HCT116 (cell line): ENCODE measurements around the gene PARM1. TPM values are rescaled to one million over a fixed set of nuclear protein-coding genes. Genes with fewer than 3 reads are reported as not detected.

Experiments used
- ATAC-seq: fragments of 200-7000 bp; cut with Tn5 transposase; 2 replicates; pipeline ENCODE4 v1.9.1; 2020; ENCODE audit warnings: mild to moderate bottlenecking, moderate library complexity
- BruUV-seq: library from RNA; stranded (reverse); fragments of 400-500 nt; replicated peaks from 2 replicates; lab custom pipeline; 2021; lab: Mats Ljungman, UMichigan
- CTCF ChIA-PET: fragments of 300-600 bp; sonication (Branson Sonifier 250); formaldehyde crosslinking; loops from one replicate; lab custom pipeline; 2021; ENCODE audit warnings: antibody characterized with exemption; lab: Charles Lee
- POLR2A ChIA-PET: fragments of 300-600, 350-600 bp; sonication (Branson Sonifier 250); formaldehyde crosslinking; loops from one replicate; lab custom pipeline; 2021; ENCODE audit warnings: antibody characterized with exemption; lab: Charles Lee
- RAD21 ChIA-PET, 2 experiments: fragments of 300-600 bp; sonication (Branson Sonifier 250); formaldehyde crosslinking; loops; one replicate each; lab custom pipeline; 2023; ENCODE audit warnings: low total read pairs in 2 of 2; ENCODE audit not compliant: uncharacterized antibody in 2 of 2, unreplicated experiment in 2 of 2, low non-redundant PET in 1 of 2; lab: Charles Lee
- DNase-seq: peaks from one replicate; pipeline ENCODE4 v3.0.0-alpha.2; 2010; ENCODE audit warnings: low read depth, low spot score
- H2AFZ ChIP-seq: fragments of 200-600 bp; shearing (Covaris generic), sonication (generic); 2 replicates; pipeline ENCODE4 v1.6.1; 2017; ENCODE audit warnings: low read depth, mixed run types, mixed read lengths, antibody characterized with exemption, low read length; ENCODE audit not compliant: poor library complexity, severe bottlenecking
- H3K27ac ChIP-seq: 2 replicates; pipeline ENCODE4 v1.5.1; 2012; ENCODE audit warnings: low read depth, low read length
- H3K27me3 ChIP-seq: fragments of 200-600 bp; sonication (generic); 2 replicates; pipeline ENCODE4 v1.6.1; 2016; ENCODE audit warnings: mixed run types, low read length, mixed read lengths; ENCODE audit not compliant: insufficient read depth
- H3K36me3 ChIP-seq, 2 experiments: fragments of 200-500 bp in 1 of 2; fragments of 200-600 bp in 1 of 2; sonication (Bioruptor generic) in 1 of 2; sonication (generic) in 1 of 2; 2 replicates each; pipeline versions ENCODE4 v1.5.1 to v1.6.1; 2014 to 2016; ENCODE audit warnings: low read length in 2 of 2, inconsistent platforms in 1 of 2, mixed read lengths in 1 of 2, mixed run types in 1 of 2; ENCODE audit not compliant: insufficient read depth in 2 of 2, control insufficient read depth in 1 of 2
- H3K4me1 ChIP-seq, 2 experiments: fragments of 200-600 bp in 1 of 2; sonication (generic) in 1 of 2; 2 replicates each; pipeline versions ENCODE4 v1.5.1 to v1.6.1; 2012 to 2017; ENCODE audit warnings: low read length in 2 of 2, inconsistent platforms in 1 of 2, mild to moderate bottlenecking in 1 of 2, mixed read lengths in 1 of 2, mixed run types in 1 of 2, moderate library complexity in 1 of 2; ENCODE audit not compliant: insufficient read depth in 2 of 2, control insufficient read depth in 1 of 2
- H3K4me2 ChIP-seq: fragments of 200-600 bp; sonication (generic); 2 replicates; pipeline ENCODE4 v1.6.1; 2017; ENCODE audit warnings: mixed run types, low read length, mixed read lengths
- H3K4me3 ChIP-seq, 2 experiments: fragments of 200-600 bp in 1 of 2; sonication (generic) in 1 of 2; replicated peaks in 1 of 2; 2 replicates each; pipeline ENCODE4 v1.5.1; 2011 to 2016; ENCODE audit warnings: low read length in 2 of 2, control low read depth in 1 of 2, low read depth in 1 of 2, mild to moderate bottlenecking in 1 of 2, mixed read lengths in 1 of 2, mixed run types in 1 of 2
- H3K79me2 ChIP-seq: fragments of 200-600 bp; sonication (generic); 2 replicates; pipeline ENCODE4 v1.6.1; 2017; ENCODE audit warnings: mild to moderate bottlenecking, mixed run types, low read length, moderate library complexity, mixed read lengths; ENCODE audit not compliant: insufficient read depth
- H3K9ac ChIP-seq: fragments of 200-600 bp; sonication (generic); 2 replicates; pipeline ENCODE4 v1.6.1; 2016; ENCODE audit warnings: low read length, mixed read lengths
- H3K9me2 ChIP-seq: fragments of 200-600 bp; sonication (generic), shearing (Covaris generic); 2 replicates; pipeline ENCODE4 v1.6.1; 2017; ENCODE audit warnings: mixed run types, mild to moderate bottlenecking, moderate library complexity; ENCODE audit not compliant: insufficient read depth
- H3K9me3 ChIP-seq, 2 experiments: fragments of 200-500 bp in 1 of 2; fragments of 200-600 bp in 1 of 2; sonication (Bioruptor generic) in 1 of 2; sonication (generic) in 1 of 2; 2 replicates each; pipeline ENCODE4 v1.6.1; 2014 to 2017; ENCODE audit warnings: low read length in 2 of 2, mixed read lengths in 2 of 2, inconsistent platforms in 1 of 2, low read depth in 1 of 2, mild to moderate bottlenecking in 1 of 2, mixed run types in 1 of 2, moderate library complexity in 1 of 2; ENCODE audit not compliant: control insufficient read depth in 1 of 2, insufficient read depth in 1 of 2
- H4K20me1 ChIP-seq: fragments of 200-600 bp; sonication (generic), shearing (Covaris generic); 2 replicates; pipeline ENCODE4 v1.6.1; 2017; ENCODE audit warnings: mixed run types, mild to moderate bottlenecking, moderate library complexity; ENCODE audit not compliant: insufficient read depth
- EGR1 ChIP-seq: IDR thresholded peaks from 2 replicates; pipeline ENCODE4 v1.6.1; 2012; ENCODE audit warnings: low read depth
- POLR2AphosphoS5 ChIP-seq: IDR thresholded peaks from 2 replicates; pipeline ENCODE4 v1.6.1; 2011; ENCODE audit warnings: mild to moderate bottlenecking, low read depth, low read length, moderate library complexity
- RAD21 ChIP-seq: IDR thresholded peaks from 2 replicates; pipeline ENCODE4 v1.6.1; 2012; ENCODE audit warnings: low read depth, mild to moderate bottlenecking
- SIN3A ChIP-seq: IDR thresholded peaks from 2 replicates; pipeline ENCODE4 v1.6.1; 2012; ENCODE audit warnings: low read depth
- TCF7L2 ChIP-seq: IDR thresholded peaks from 2 replicates; pipeline ENCODE4 v1.7.0; 2011; ENCODE audit warnings: borderline replicate concordance, inconsistent platforms; ENCODE audit not compliant: insufficient read depth, insufficient read length; ENCODE audit errors: extremely low read depth
- YY1 ChIP-seq: IDR thresholded peaks from 2 replicates; pipeline ENCODE4 v1.6.1; 2011; ENCODE audit warnings: low read length, low read depth, moderate library complexity, mild to moderate bottlenecking; ENCODE audit not compliant: insufficient replicate concordance; ENCODE audit errors: extremely low read depth
- ZBTB33 ChIP-seq: IDR thresholded peaks from 2 replicates; pipeline ENCODE4 v1.6.1; 2011; ENCODE audit warnings: mild to moderate bottlenecking, low read length, moderate library complexity; ENCODE audit not compliant: insufficient replicate concordance; ENCODE audit errors: extremely low read depth
- intact Hi-C: fragments of 100-400 bp; cut with micrococcal nuclease; formaldehyde crosslinking; loops from 2 replicates; pipeline ENCODE4 v1.10.0; 2022
- total RNA-seq: library from RNA; stranded (reverse); gene quantifications from one replicate; pipeline ENCODE4 v1.2.1, GENCODE V29; 2021; ENCODE audit not compliant: unreplicated experiment

PARM1 gene
- total RNA-seq, 1 experiment from 2014 or later, result 11.7 TPM

DNA sequence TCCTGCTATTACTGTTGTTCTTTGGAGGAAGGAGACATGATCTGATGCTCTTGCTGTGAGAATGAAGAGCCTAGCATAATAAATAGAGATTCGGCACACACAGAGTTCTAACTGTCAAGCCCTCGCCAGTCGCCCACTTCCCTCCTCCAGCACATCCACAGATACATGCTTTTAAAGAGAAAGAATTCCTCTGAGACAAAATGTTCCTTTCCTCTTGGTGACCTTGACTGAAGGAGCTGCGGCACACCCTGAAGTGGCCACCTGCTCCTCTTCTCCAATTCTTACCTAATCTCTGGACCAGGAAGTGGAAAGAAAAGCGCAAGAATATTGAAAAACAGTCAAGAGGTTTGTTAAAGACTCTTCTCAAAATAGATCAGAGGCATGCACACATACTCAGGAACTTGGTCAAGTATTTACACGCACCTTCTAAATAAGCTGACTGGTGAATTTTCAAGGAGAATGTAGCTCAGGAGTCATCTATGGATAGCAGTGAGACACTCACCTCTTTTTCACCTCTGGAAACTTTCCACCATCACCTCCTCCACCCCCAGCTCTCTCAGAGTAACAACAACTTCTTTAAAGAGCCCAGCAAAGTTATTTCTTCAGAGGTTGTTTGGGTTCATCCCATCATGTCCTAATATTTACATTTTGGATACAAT is 95.4 kb downstream of the PARM1 start (continued):
- TF ChIP-seq YY1, result no peak
- no peak for TF ChIP-seq SIN3A

GRCh38 chr4:75030028-75030427 is 97.1 kb downstream of the PARM1 start:
- ATAC-seq (no peak), DNase-seq (no peak)
- BruUV-seq, result no TSS peak
- no peak overlapping the region for H3K4me3 ChIP-seq
- no peaks in the 10 kb centered on the region for H3K79me2 ChIP-seq
- H3K9me2 ChIP-seq, result no peaks in the 10 kb centered on the region
- H3K9me3 ChIP-seq, result no peaks in the 10 kb centered on the region
- TF ChIP-seq POLR2AphosphoS5 (no peak), ZBTB33 (no peak), RAD21 (no peak), YY1 (no peak), TCF7L2 (no peak), EGR1 (no peak)
- intact Hi-C loops, result no loop called here
- no peaks in the 10 kb centered on the region for H4K20me1 ChIP-seq
- no peak overlapping the region for H3K27ac ChIP-seq
- CTCF ChIA-PET, result no interaction called here
- H3K4me2 ChIP-seq, result no peak overlapping the region
- RAD21 ChIA-PET, result no interaction called here
- no peaks in the 10 kb centered on the region for H3K27me3 ChIP-seq
- H3K36me3 ChIP-seq, result no peaks in the 10 kb centered on the region
- H3K4me1 ChIP-seq, result no peaks in the 10 kb centered on the region
- H3K9ac ChIP-seq, result no peak overlapping the region
- POLR2A ChIA-PET, result no interaction called here
- H2AFZ ChIP-seq, result no peak overlapping the region
